ENCODE data around the gene SULT1C3. TPM values are rescaled to one million over a fixed set of nuclear protein-coding genes. Genes with fewer than 3 reads are reported as not detected.

The SULT1C3 gene
- total and polyA plus RNA-seq, 4 donors = not detected

- WGBS = 96% methylated on average over 2 of the region's 2 CpGs
- DNase-seq (ENCODE audit: low spot score) = no peak
- Histone ChIP-seq H3K4me1 (ENCODE audit: control insufficient read depth in 4 of 4, insufficient read depth in 4 of 4, low read length in 3 of 4) (no peaks in the 10 kb centered on the region), H3K4me3 (ENCODE audit: low read depth in 1 of 3, low read length in 3 of 3) (no peak overlapping the region), H3K27ac (ENCODE audit: low read depth in 1 of 2, low read length in 2 of 2) (no peak overlapping the region), H3K9ac (ENCODE audit: low read depth in 1 of 2, low read length in 2 of 2) (no peak overlapping the region), H3K27me3 (ENCODE audit: control insufficient read depth in 4 of 4, insufficient read depth in 4 of 4, low read length in 3 of 4) (no peaks in the 10 kb centered on the region), H3K9me3 (ENCODE audit: control insufficient read depth in 4 of 4, low read length in 3 of 4) (no peaks in the 10 kb centered on the region), H3K36me3 (ENCODE audit: control insufficient read depth in 4 of 4, insufficient read depth in 3 of 4, low read depth in 1 of 4, low read length in 3 of 4) (no peaks in the 10 kb centered on the region)
- TF ChIP-seq CTCF (IDR thresholded peaks at IDR 0.05; ENCODE audit: low read depth, low read length, missing input control) (no peak), TAF1 (conservative IDR thresholded peaks at IDR 0.05) (no peak), RXRA (IDR thresholded peaks at IDR 0.05) (no peak), SP1 (IDR thresholded peaks at IDR 0.05) (no peak), ATF3 (IDR thresholded peaks at IDR 0.05) (no peak), RAD21 (IDR thresholded peaks at IDR 0.05) (no peak), EGR1 (IDR thresholded peaks at IDR 0.05; ENCODE audit: low read depth in 2 of 2) (no peak), HNF4G (IDR thresholded peaks at IDR 0.05) (no peak), FOXA2 (IDR thresholded peaks at IDR 0.05) (no peak)
Observed at GRCh38 chr2:108287169-108287568, 47.4 kb downstream of the SULT1C3 start.

GRCh38 chr2:108288534-108289106 lies 48.9 kb downstream of the SULT1C3 start, which contains the start of gene SULT1C2:
Gene SULT1C2 (plus strand): TSS chr2:108288895. CDS start chr2:108293668, 4,773 bp downstream.
- Histone ChIP-seq H3K36me3 (ENCODE audit: control insufficient read depth in 4 of 4, insufficient read depth in 3 of 4, low read depth in 1 of 4, low read length in 3 of 4) (no peaks in the 10 kb centered on the region), H3K27ac (ENCODE audit: low read depth in 1 of 2, low read length in 2 of 2) (no peak within 1 kb of the TSS), H3K9me3 (ENCODE audit: control insufficient read depth in 4 of 4, low read length in 3 of 4) (no peaks in the 10 kb centered on the region), H3K27me3 (ENCODE audit: control insufficient read depth in 4 of 4, insufficient read depth in 4 of 4, low read length in 3 of 4) (no peaks in the 10 kb centered on the region), H3K4me3 (ENCODE audit: low read depth in 1 of 3, low read length in 3 of 3) (no peak within 1 kb of the TSS), H3K4me1 (ENCODE audit: control insufficient read depth in 4 of 4, insufficient read depth in 4 of 4, low read length in 3 of 4) (no peaks in the 10 kb centered on the region), H3K9ac (ENCODE audit: low read depth in 1 of 2, low read length in 2 of 2) (no peak within 1 kb of the TSS)
- TF ChIP-seq GABPA (IDR thresholded peaks at IDR 0.05 in 1 of 2, conservative IDR thresholded peaks at IDR 0.05 in 1 of 2) (no peak), REST (IDR thresholded peaks at IDR 0.05) (no peak), YY1 (IDR thresholded peaks at IDR 0.05) (no peak), RXRA (IDR thresholded peaks at IDR 0.05) (peak; percentile 32 to 45), HNF4G (IDR thresholded peaks at IDR 0.05) (no peak), RAD21 (IDR thresholded peaks at IDR 0.05) (no peak), JUND (IDR thresholded peaks at IDR 0.05) (no peak), CTCF (IDR thresholded peaks at IDR 0.05; ENCODE audit: low read depth, low read length, missing input control) (no peak), MAX (IDR thresholded peaks at IDR 0.05) (no peak), SP1 (IDR thresholded peaks at IDR 0.05) (no peak), ZBTB33 (IDR thresholded peaks at IDR 0.05) (no peak), NR2F2 (IDR thresholded peaks at IDR 0.05) (no peak), HNF4A (conservative IDR thresholded peaks at IDR 0.05) (peak; percentile 15 to 20)
- DNase-seq (ENCODE audit: low spot score) = peak; percentile 48
- WGBS = 34% methylated on average over 7 of the region's 7 CpGs

Measured in liver (tissue), 9 donors.